GM19372 (cell line): ENCODE measurements around the gene PGBD2.
"Not testable (repeated sequence)": the region's sequence is repeated elsewhere in the genome, so short reads cannot be mapped to it uniquely, and the experiment has no call there.

Experiments
- ATAC-seq: cut with Tn5 transposase; IDR thresholded peaks from one replicate; pipeline ENCODE4 v1.9.1; 2021; ENCODE audit warnings: mild to moderate bottlenecking, low read depth, moderate library complexity; ENCODE audit not compliant: unreplicated experiment

The PGBD2 gene

GRCh38 chr1:248906009-248906752 lies at the start of gene PGBD2:
Gene PGBD2, plus strand, starts transcription at chr1:248906235. Its CDS starts 7,628 bp downstream, at chr1:248913863.
- ATAC-seq: peak; percentile 89

- no peak for ATAC-seq
Measured at GRCh38 chr1:248857201-248857600, 48.8 kb upstream of the PGBD2 start.

GRCh38 chr1:248857749-248858095 lies 48.3 kb upstream of the PGBD2 start:
- no peak for ATAC-seq

- ATAC-seq: peak; percentile 34
Measured at GRCh38 chr1:248858096-248858890, 47.7 kb upstream of the PGBD2 start.

GRCh38 chr1:248858891-248859889 lies 46.8 kb upstream of the PGBD2 start, which contains the start of gene ZNF692:
Gene ZNF692, minus strand, starts transcription at chr1:248859085. Its CDS starts 776 bp downstream, at chr1:248858309.
- ATAC-seq: peak; percentile 61

- no peak for ATAC-seq
Measured at GRCh38 chr1:248860007-248860406, 46.0 kb upstream of the PGBD2 start.

GRCh38 chr1:248861616-248862015 lies 44.4 kb upstream of the PGBD2 start:
- ATAC-seq: no peak

- peak; percentile 4 for ATAC-seq
Measured at GRCh38 chr1:248862695-248862997, 43.4 kb upstream of the PGBD2 start.

GRCh38 chr1:248862998-248863881 lies 42.8 kb upstream of the PGBD2 start:
- ATAC-seq: peak; percentile 64

- ATAC-seq: no peak
Measured at GRCh38 chr1:248871837-248872401, 34.1 kb upstream of the PGBD2 start.

GRCh38 chr1:248872752-248873408 lies 33.2 kb upstream of the PGBD2 start:
- ATAC-seq: peak; percentile 39

GRCh38 chr1:248873409-248873992 lies 32.5 kb upstream of the PGBD2 start:
- ATAC-seq: peak; percentile 73

GRCh38 chr1:248873993-248874533 lies 32.0 kb upstream of the PGBD2 start:
- peak; percentile 52 for ATAC-seq

GRCh38 chr1:248881261-248881660 lies 24.8 kb upstream of the PGBD2 start:
- ATAC-seq: no peak

- ATAC-seq: not testable (repeated sequence)
Measured at GRCh38 chr1:248882427-248882826, 23.6 kb upstream of the PGBD2 start.

- no peak for ATAC-seq
Measured at GRCh38 chr1:248884632-248885295, 21.3 kb upstream of the PGBD2 start.

- ATAC-seq: no peak
Measured at GRCh38 chr1:248885646-248886045, 20.4 kb upstream of the PGBD2 start.
